ENCODE results near the gene MED12L. TPM values are rescaled to one million over a fixed set of nuclear protein-coding genes. Genes with fewer than 3 reads are reported as not detected.
"Not testable (repeated sequence)": the region's sequence is repeated elsewhere in the genome, so short reads cannot be mapped to it uniquely, and the experiment has no call there.

Gene MED12L
- total RNA-seq, 1 experiment from 2014 or later, result 3.0 TPM

DNA sequence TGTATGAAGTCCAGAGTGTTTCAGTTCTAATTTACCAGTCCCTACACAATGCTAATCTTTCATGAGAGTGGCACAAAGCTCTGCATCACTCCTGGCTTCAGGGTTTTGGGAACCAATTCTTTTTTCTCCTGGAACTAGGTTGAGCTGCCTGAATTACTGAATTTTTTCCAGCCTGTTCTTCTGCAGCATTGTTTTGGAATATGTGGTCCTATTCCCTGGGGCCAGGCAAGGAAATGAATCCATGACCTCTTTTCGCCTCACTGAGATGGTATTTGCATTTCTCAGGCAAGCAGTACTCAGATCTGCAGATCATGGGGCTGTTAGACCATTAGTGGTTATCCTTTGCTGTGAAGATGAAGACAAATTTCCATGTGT lies 143.2 kb downstream of the MED12L start:
- Histone ChIP-seq H3K4me3 (no peak overlapping the region), H3K36me3 (ENCODE audit: low read depth) (no peaks in the 10 kb centered on the region), H4K20me1 (ENCODE audit: insufficient read depth) (no peaks in the 10 kb centered on the region), H3K4me1 (replicated peaks; ENCODE audit: insufficient read depth) (peaks cover 28% of the 10 kb centered on the region), H3K9me2 (ENCODE audit: insufficient read depth) (no peaks in the 10 kb centered on the region), H3K4me2 (peak overlapping the region; percentile 51), H3K79me2 (ENCODE audit: low read depth) (no peaks in the 10 kb centered on the region), H3F3A (ENCODE audit: insufficient read depth, low read depth) (peaks cover 6% of the 10 kb centered on the region; the same call in 1 of the 2 replicates), H3K9me3 (ENCODE audit: insufficient read depth, low read depth) (no peaks in the 10 kb centered on the region), H3K27me3 (ENCODE audit: insufficient read depth, low read depth) (no peaks in the 10 kb centered on the region), H2AFZ (no peak overlapping the region), H3K27ac (peak overlapping the region; percentile 40)
- DNase-seq, result peak in 1 of 2 experiments; percentile 5
- TF ChIP-seq EZH2 (IDR thresholded peaks at IDR 0.05; ENCODE audit: low read depth), result no peak
- TF ChIP-seq, protein P1, sequence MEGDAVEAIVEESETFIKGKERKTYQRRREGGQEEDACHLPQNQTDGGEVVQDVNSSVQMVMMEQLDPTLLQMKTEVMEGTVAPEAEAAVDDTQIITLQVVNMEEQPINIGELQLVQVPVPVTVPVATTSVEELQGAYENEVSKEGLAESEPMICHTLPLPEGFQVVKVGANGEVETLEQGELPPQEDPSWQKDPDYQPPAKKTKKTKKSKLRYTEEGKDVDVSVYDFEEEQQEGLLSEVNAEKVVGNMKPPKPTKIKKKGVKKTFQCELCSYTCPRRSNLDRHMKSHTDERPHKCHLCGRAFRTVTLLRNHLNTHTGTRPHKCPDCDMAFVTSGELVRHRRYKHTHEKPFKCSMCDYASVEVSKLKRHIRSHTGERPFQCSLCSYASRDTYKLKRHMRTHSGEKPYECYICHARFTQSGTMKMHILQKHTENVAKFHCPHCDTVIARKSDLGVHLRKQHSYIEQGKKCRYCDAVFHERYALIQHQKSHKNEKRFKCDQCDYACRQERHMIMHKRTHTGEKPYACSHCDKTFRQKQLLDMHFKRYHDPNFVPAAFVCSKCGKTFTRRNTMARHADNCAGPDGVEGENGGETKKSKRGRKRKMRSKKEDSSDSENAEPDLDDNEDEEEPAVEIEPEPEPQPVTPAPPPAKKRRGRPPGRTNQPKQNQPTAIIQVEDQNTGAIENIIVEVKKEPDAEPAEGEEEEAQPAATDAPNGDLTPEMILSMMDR (conservative IDR thresholded peaks at IDR 0.05), result no peak
- intact Hi-C loops (cut with micrococcal nuclease; ENCODE audit: unreplicated experiment), result loop anchor here (1.0 to 5.0 kb wide), 3 partner anchors 61 to 1346 kb away; no protein-coding TSS in a partner anchor
- CTCF ChIA-PET, result interaction anchor here (0.6 to 1.3 kb wide), 5 partner anchors 38 to 99 kb away, joined by 3 to 9 read pairs (median 3); partner anchors contain the start of gene GPR87
- POLR2A ChIA-PET (ENCODE audit: unreplicated experiment), result no interaction called here
- no TSS peak for BruUV-seq (replicated peaks)

DNA sequence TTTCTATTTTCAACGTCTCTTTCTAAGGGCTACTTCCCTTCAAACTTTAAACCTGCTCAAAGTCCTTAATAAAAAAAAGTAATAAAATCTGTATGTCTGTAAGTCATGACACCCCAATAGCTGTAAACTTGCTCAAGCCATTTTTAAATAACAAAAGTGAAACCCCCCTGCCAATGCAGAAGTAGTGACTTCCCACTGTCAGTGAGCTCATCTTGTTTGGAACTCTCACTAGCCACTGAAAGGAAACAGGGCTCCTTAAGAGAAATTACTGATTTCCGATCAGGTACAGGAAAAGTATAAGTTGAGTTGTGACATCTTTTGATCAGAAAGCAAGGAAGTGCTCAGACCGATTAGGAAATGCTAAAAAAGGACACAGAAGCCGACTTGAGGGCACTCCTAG lies 145.2 kb downstream of the MED12L start:
- peaks cover 6% of the 10 kb centered on the region; the same call in 1 of the 2 replicates for H3F3A ChIP-seq (ENCODE audit: insufficient read depth, low read depth)
- ChIA-PET CTCF (interaction anchor here (0.9 kb wide), 1 partner anchor 97 kb away, joined by 3 read pairs; no protein-coding TSS in a partner anchor), POLR2A (ENCODE audit: unreplicated experiment) (no interaction called here)
- no TSS peak for BruUV-seq (replicated peaks)
- H3K9me3 ChIP-seq (ENCODE audit: insufficient read depth, low read depth), result no peaks in the 10 kb centered on the region
- no peak for DNase-seq
- intact Hi-C loops (cut with micrococcal nuclease; ENCODE audit: unreplicated experiment), result no loop called here
- no peak overlapping the region for H3K27ac ChIP-seq
- H3K4me3 ChIP-seq, result no peak overlapping the region
- no peaks in the 10 kb centered on the region for H3K9me2 ChIP-seq (ENCODE audit: insufficient read depth)
- H3K27me3 ChIP-seq (ENCODE audit: insufficient read depth, low read depth), result no peaks in the 10 kb centered on the region
- peaks cover 28% of the 10 kb centered on the region for H3K4me1 ChIP-seq (replicated peaks; ENCODE audit: insufficient read depth)
- no peak for TF ChIP-seq EZH2 (IDR thresholded peaks at IDR 0.05; ENCODE audit: low read depth)
- TF ChIP-seq, protein P1 (conservative IDR thresholded peaks at IDR 0.05), result no peak
- no peak overlapping the region for H3K4me2 ChIP-seq
- no peak overlapping the region for H2AFZ ChIP-seq
- H3K79me2 ChIP-seq (ENCODE audit: low read depth), result no peaks in the 10 kb centered on the region
- no peaks in the 10 kb centered on the region for H3K36me3 ChIP-seq (ENCODE audit: low read depth)
- no peaks in the 10 kb centered on the region for H4K20me1 ChIP-seq (ENCODE audit: insufficient read depth)

DNA sequence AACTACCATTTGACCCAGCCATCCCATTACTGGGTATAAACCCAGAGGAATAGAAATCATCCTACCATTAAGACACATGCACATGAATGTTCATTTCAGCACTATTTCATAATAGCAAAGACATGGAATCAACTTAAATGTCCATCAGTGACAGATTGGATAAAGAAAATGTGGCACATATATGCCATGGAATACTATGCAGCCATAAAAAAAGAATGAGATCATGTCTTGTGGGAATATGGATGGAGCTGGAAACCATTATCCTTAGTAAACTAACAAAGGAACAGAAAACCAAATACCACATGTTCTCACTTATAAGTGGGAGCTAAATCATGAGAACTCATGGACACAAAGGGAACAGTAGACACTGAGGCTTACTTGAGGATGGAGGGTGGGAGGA lies 146.9 kb downstream of the MED12L start:
- H3K27ac ChIP-seq; H3K36me3 ChIP-seq (ENCODE audit: low read depth); H3K9me2 ChIP-seq (ENCODE audit: insufficient read depth); CTCF ChIA-PET; intact Hi-C loops (cut with micrococcal nuclease; ENCODE audit: unreplicated experiment); H3K4me2 ChIP-seq; BruUV-seq (replicated peaks); H3F3A ChIP-seq (ENCODE audit: insufficient read depth, low read depth); H4K20me1 ChIP-seq (ENCODE audit: insufficient read depth); H3K4me3 ChIP-seq; POLR2A ChIA-PET (ENCODE audit: unreplicated experiment); H3K9me3 ChIP-seq (ENCODE audit: insufficient read depth, low read depth); H3K27me3 ChIP-seq (ENCODE audit: insufficient read depth, low read depth); H3K79me2 ChIP-seq (ENCODE audit: low read depth); H2AFZ ChIP-seq; DNase-seq: not testable (repeated sequence)
- peaks cover 16% of the 10 kb centered on the region for H3K4me1 ChIP-seq (replicated peaks; ENCODE audit: insufficient read depth)

DNA sequence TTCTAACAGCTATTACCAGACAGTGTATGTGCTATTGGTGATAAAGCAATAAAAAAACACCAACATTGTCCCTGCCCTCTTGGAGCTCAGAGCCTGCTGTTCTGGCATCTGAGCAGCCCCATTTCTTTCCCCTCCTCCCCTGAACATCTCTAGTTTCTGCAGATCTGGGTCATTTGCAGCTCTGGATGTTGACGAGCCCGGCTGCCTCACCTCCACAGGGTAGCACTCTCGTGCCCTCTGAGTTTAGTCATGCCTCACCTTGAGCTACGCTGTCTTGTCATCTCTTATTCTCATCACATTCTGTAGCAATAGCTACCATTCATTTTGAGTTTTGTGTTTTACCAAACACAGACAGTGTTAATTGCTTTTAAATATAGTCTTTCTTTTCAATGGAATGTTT lies 147.5 kb downstream of the MED12L start:
- H3K4me1 ChIP-seq (replicated peaks; ENCODE audit: insufficient read depth), result peaks cover 11% of the 10 kb centered on the region
- TF ChIP-seq, protein P1 (conservative IDR thresholded peaks at IDR 0.05), result no peak
- ChIA-PET POLR2A (ENCODE audit: unreplicated experiment) (no interaction called here), CTCF (no interaction called here)
- H3K27ac ChIP-seq, result no peak overlapping the region
- H3K79me2 ChIP-seq (ENCODE audit: low read depth), result no peaks in the 10 kb centered on the region
- H3K9me3 ChIP-seq (ENCODE audit: insufficient read depth, low read depth), result no peaks in the 10 kb centered on the region
- no peak for DNase-seq
- H3K27me3 ChIP-seq (ENCODE audit: insufficient read depth, low read depth), result no peaks in the 10 kb centered on the region
- no peak overlapping the region for H2AFZ ChIP-seq
- intact Hi-C loops (cut with micrococcal nuclease; ENCODE audit: unreplicated experiment), result no loop called here
- no TSS peak for BruUV-seq (replicated peaks)
- H3K4me3 ChIP-seq, result no peak overlapping the region
- no peaks in the 10 kb centered on the region for H4K20me1 ChIP-seq (ENCODE audit: insufficient read depth)
- H3F3A ChIP-seq (ENCODE audit: insufficient read depth, low read depth), result peaks cover 6% of the 10 kb centered on the region; the same call in 1 of the 2 replicates
- H3K4me2 ChIP-seq, result no peak overlapping the region
- H3K36me3 ChIP-seq (ENCODE audit: low read depth), result no peaks in the 10 kb centered on the region
- H3K9me2 ChIP-seq (ENCODE audit: insufficient read depth), result no peaks in the 10 kb centered on the region
